ENCODE measurements around the gene DACT1. TPM values are rescaled to one million over a fixed set of nuclear protein-coding genes. Genes with fewer than 3 reads are reported as not detected.
"Not testable (repeated sequence)": the region's sequence is repeated elsewhere in the genome, so short reads cannot be mapped to it uniquely, and the experiment has no call there.

The DACT1 gene, protein sequence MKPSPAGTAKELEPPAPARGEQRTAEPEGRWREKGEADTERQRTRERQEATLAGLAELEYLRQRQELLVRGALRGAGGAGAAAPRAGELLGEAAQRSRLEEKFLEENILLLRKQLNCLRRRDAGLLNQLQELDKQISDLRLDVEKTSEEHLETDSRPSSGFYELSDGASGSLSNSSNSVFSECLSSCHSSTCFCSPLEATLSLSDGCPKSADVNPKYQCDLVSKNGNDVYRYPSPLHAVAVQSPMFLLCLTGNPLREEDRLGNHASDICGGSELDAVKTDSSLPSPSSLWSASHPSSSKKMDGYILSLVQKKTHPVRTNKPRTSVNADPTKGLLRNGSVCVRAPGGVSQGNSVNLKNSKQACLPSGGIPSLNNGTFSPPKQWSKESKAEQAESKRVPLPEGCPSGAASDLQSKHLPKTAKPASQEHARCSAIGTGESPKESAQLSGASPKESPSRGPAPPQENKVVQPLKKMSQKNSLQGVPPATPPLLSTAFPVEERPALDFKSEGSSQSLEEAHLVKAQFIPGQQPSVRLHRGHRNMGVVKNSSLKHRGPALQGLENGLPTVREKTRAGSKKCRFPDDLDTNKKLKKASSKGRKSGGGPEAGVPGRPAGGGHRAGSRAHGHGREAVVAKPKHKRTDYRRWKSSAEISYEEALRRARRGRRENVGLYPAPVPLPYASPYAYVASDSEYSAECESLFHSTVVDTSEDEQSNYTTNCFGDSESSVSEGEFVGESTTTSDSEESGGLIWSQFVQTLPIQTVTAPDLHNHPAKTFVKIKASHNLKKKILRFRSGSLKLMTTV
- total RNA-seq (1 to 10 TPM; 1.3 to 5.5 (median 3.1) TPM), polyA plus RNA-seq (1 to 10 TPM; 1.1 to 1.7 TPM)
- long read RNA-seq, donor 1, partial matches to known transcripts = 1 of 4 reads
- long read RNA-seq, donor 1, other reads (novel, unspliced or antisense) = 1 of 4 reads
- long read RNA-seq, donor 2, transcript DACT1-202 (4 exons, 3,734 nt) = major isoform, 5 of 9 reads
- long read RNA-seq, donor 2, partial matches to known transcripts = 0 of 9 reads
- long read RNA-seq, donor 2, other reads (novel, unspliced or antisense) = 4 of 9 reads
- long read RNA-seq, donor 3, partial matches to known transcripts = 0 of 1 reads
- long read RNA-seq, donor 3, other reads (novel, unspliced or antisense) = 1 of 1 reads

DNA sequence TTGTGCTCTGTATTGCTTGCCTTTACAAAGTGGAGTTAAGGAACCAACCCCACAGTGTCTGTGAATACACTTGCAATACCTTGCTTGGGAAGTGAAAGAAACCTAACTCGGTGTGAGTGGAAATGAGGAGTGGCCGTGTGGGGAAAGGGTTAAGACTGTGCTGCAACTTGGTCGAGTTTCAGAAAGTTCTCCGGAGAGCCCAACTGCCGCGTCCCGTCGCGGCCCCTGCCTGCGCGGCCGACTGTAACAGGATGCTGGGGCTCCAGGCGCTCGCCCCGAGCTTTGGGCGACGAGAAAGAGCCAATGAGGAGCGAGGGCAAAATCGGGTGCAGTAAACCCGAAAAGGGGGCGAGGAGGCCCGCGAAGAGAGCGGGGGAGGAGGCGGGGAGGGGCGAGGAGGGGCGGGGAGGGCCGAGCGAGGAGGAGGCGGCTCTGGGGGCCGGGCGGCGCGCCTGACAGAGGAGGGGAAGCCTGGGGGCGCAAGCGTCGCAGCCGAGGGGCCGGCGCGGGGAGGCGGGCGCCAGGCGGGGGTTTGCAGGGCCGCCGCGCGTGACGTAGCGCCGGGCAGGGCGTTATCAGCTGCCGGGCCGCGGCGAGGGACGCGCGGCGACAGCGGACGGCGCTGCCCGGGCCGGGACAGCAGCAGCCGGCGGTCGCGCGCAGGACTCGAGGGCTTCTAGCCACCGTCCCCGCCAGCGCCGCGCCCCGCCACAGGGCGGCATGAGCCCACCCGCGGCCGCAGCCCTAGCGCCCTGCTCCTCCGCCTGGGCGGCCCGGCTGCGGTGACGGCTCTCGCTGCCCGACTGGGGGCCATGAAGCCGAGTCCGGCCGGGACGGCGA is at the start of gene DACT1:
Gene DACT1 (plus strand): TSS at position 572 of the 840 bp plus-strand sequence. CDS start 241 bp downstream, at position 813.
- Histone ChIP-seq H3K9me3 (no peaks in the 10 kb centered on the region), H3K27ac (peak within 1 kb of the TSS; percentile 71 to 93 (median 84)), H3K4me1 (peaks cover 0 to 43% (median 23%) of the 10 kb centered on the region in 9 donors), H3K36me3 (peaks cover 0 to 16% (median 0%) of the 10 kb centered on the region in 9 donors), H3K27me3 (peaks cover 0 to 36% (median 0%) of the 10 kb centered on the region in 7 donors), H3K4me3 (peak within 1 kb of the TSS; percentile 49 to 81 (median 70))
- TF ChIP-seq, protein P1, sequence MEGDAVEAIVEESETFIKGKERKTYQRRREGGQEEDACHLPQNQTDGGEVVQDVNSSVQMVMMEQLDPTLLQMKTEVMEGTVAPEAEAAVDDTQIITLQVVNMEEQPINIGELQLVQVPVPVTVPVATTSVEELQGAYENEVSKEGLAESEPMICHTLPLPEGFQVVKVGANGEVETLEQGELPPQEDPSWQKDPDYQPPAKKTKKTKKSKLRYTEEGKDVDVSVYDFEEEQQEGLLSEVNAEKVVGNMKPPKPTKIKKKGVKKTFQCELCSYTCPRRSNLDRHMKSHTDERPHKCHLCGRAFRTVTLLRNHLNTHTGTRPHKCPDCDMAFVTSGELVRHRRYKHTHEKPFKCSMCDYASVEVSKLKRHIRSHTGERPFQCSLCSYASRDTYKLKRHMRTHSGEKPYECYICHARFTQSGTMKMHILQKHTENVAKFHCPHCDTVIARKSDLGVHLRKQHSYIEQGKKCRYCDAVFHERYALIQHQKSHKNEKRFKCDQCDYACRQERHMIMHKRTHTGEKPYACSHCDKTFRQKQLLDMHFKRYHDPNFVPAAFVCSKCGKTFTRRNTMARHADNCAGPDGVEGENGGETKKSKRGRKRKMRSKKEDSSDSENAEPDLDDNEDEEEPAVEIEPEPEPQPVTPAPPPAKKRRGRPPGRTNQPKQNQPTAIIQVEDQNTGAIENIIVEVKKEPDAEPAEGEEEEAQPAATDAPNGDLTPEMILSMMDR (IDR thresholded peaks at IDR 0.05) = peak in 3 of 9 donors; percentile 10 to 12 (median 12)
- DNase-seq (peak; percentile 51 to 77), ATAC-seq (peak; percentile 65 to 91 (median 76))
- intact Hi-C loops (cut with DNase I) = loop anchor here in 8 of 10 donors (2.0 to 10.0 kb wide), 7 partner anchors 73 to 417 kb away; no protein-coding TSS in a partner anchor
- 1% methylated on average over 54 to 92 of the region's 94 CpGs for WGBS, 2 donors

GRCh38 chr14:58588321-58588720 is 49.4 kb upstream of the DACT1 start:
- H3K4me3 ChIP-seq; DNase-seq; H3K36me3 ChIP-seq; ATAC-seq; H3K4me1 ChIP-seq; intact Hi-C loops (cut with DNase I); H3K9me3 ChIP-seq; H3K27me3 ChIP-seq; H3K27ac ChIP-seq: not testable (repeated sequence)
- 95% methylated on average over 18 of the region's 18 CpGs for WGBS, 2 donors

DNA sequence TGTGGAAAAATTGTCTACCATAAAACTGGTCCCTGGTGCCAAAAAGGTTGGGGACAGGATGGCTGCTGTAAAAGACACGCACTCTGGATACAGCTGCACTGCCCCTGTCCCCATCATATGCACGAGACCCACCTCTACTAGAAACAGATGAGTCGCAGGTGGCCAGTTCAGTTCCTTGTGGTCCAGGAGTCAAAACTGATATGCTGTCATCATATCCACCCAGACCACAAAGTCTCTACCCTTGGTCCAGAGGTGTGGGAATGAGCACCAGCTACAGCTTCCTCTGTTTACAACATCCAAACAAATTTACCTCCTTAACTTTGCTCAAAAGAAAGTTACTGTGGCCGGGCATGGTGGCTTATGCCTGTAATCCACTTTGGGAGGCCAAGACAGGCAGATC is 43.8 kb upstream of the DACT1 start:
- Histone ChIP-seq H3K27ac (no peak overlapping the region), H3K27me3 (no peaks in the 10 kb centered on the region), H3K9me3 (peaks cover 0 to 10% (median 0%) of the 10 kb centered on the region in 11 donors), H3K4me1 (no peaks in the 10 kb centered on the region), H3K36me3 (no peaks in the 10 kb centered on the region), H3K4me3 (no peak overlapping the region)
- ATAC-seq (no peak), DNase-seq (no peak)
- TF ChIP-seq, protein P1 (IDR thresholded peaks at IDR 0.05) = no peak
- WGBS, 2 donors = 92 to 93% methylated on average over 4 of the region's 4 CpGs
- intact Hi-C loops (cut with DNase I) = no loop called here

GRCh38 chr14:58597041-58597440 is 40.7 kb upstream of the DACT1 start:
- Histone ChIP-seq H3K36me3 (no peaks in the 10 kb centered on the region), H3K4me3 (no peak overlapping the region), H3K27ac (no peak overlapping the region), H3K4me1 (no peaks in the 10 kb centered on the region), H3K9me3 (peaks cover 0 to 1% (median 0%) of the 10 kb centered on the region in 11 donors), H3K27me3 (no peaks in the 10 kb centered on the region)
- TF ChIP-seq, protein P1 (IDR thresholded peaks at IDR 0.05) = no peak
- intact Hi-C loops (cut with DNase I) = no loop called here
- WGBS, 2 donors = 69 to 86% methylated on average over 4 of the region's 4 CpGs
- DNase-seq (no peak), ATAC-seq (no peak)

Measured in heart right ventricle (tissue), 16 donors.